ENCODE results near the gene MYBL2.

Gene MYBL2

GRCh38 chr20:43686820-43687219 is 19.9 kb downstream of the MYBL2 start:
- no peak for DNase-seq

GRCh38 chr20:43689165-43689564 is 22.3 kb downstream of the MYBL2 start:
- DNase-seq: no peak

- DNase-seq: no peak
Observed at GRCh38 chr20:43690943-43691598, 24.2 kb downstream of the MYBL2 start.

GRCh38 chr20:43691928-43692524 is 25.1 kb downstream of the MYBL2 start:
- DNase-seq: peak; percentile 18

- no peak for DNase-seq
Observed at GRCh38 chr20:43694763-43695162, 27.8 kb downstream of the MYBL2 start.

- DNase-seq: no peak
Observed at GRCh38 chr20:43695571-43695970, 28.7 kb downstream of the MYBL2 start.

GRCh38 chr20:43699941-43700565 is 33.1 kb downstream of the MYBL2 start:
- no peak for DNase-seq

GRCh38 chr20:43700627-43701026 is 33.7 kb downstream of the MYBL2 start:
- no peak for DNase-seq

- DNase-seq: no peak
Observed at GRCh38 chr20:43702502-43702901, 35.6 kb downstream of the MYBL2 start.

GRCh38 chr20:43710370-43711044 is 43.6 kb downstream of the MYBL2 start:
- DNase-seq: no peak

GRCh38 chr20:43711098-43711654 is 44.3 kb downstream of the MYBL2 start:
- no peak for DNase-seq

- no peak for DNase-seq
Observed at GRCh38 chr20:43715044-43715443, 48.1 kb downstream of the MYBL2 start.

- no peak for DNase-seq
Observed at GRCh38 chr20:43715511-43715910, 48.6 kb downstream of the MYBL2 start.

- DNase-seq: no peak
Observed at GRCh38 chr20:43716123-43716522, 49.2 kb downstream of the MYBL2 start.

- no peak for DNase-seq
Observed at GRCh38 chr20:43716757-43717615, 50.1 kb downstream of the MYBL2 start.

GRCh38 chr20:43717616-43717995 is 50.7 kb downstream of the MYBL2 start:
- no peak for DNase-seq

- no peak for DNase-seq
Observed at GRCh38 chr20:43720007-43720406, 53.1 kb downstream of the MYBL2 start.

- DNase-seq: peak; percentile 12
Observed at GRCh38 chr20:43721097-43721428, 54.1 kb downstream of the MYBL2 start.

GRCh38 chr20:43721429-43722152 is 54.7 kb downstream of the MYBL2 start:
- peak; percentile 71 for DNase-seq

- no peak for DNase-seq
Observed at GRCh38 chr20:43722153-43722505, 55.2 kb downstream of the MYBL2 start.

- DNase-seq: no peak
Observed at GRCh38 chr20:43723186-43723585, 56.3 kb downstream of the MYBL2 start.

- no peak for DNase-seq
Observed at GRCh38 chr20:43723735-43724134, 56.8 kb downstream of the MYBL2 start.

All from NCI-H1092 treated with DMSO at 0.1 percent for 48 hours (cell line).